Liver (tissue), 9 donors: ENCODE results near the gene VEGFB. TPM values are rescaled to one million over a fixed set of nuclear protein-coding genes. Genes with fewer than 3 reads are reported as not detected.

ENCODE experiments used
- DNase-seq: peaks from one replicate; pipeline ENCODE4 v3.0.0-alpha.2; 2017; ENCODE audit warnings: low spot score
- H3K27ac ChIP-seq, 2 donors: one replicate each; pipeline ENCODE4 v1.7.0; 2013; ENCODE audit warnings: inconsistent platforms in 2 of 2, low read length in 2 of 2, control low read depth in 1 of 2, low read depth in 1 of 2, mild to moderate bottlenecking in 1 of 2
- H3K27me3 ChIP-seq, 4 donors: one replicate each; pipeline versions ENCODE4 v1.6.1 to v1.7.0; 2013; ENCODE audit warnings: low read length in 3 of 4, inconsistent platforms in 1 of 4, mild to moderate bottlenecking in 1 of 4, moderate library complexity in 1 of 4; ENCODE audit not compliant: control insufficient read depth in 4 of 4, insufficient read depth in 4 of 4
- H3K36me3 ChIP-seq, 4 donors: one replicate each; pipeline versions ENCODE4 v1.6.1 to v1.7.0; 2013; ENCODE audit warnings: low read length in 3 of 4, mild to moderate bottlenecking in 3 of 4, low read depth in 1 of 4, moderate library complexity in 1 of 4; ENCODE audit not compliant: control insufficient read depth in 4 of 4, insufficient read depth in 3 of 4
- H3K4me1 ChIP-seq, 4 donors: one replicate each; pipeline versions ENCODE4 v1.6.1 to v1.7.0; 2013; ENCODE audit warnings: low read length in 3 of 4, mild to moderate bottlenecking in 3 of 4, moderate library complexity in 1 of 4; ENCODE audit not compliant: control insufficient read depth in 4 of 4, insufficient read depth in 4 of 4
- H3K4me3 ChIP-seq, 3 donors: one replicate each; pipeline versions ENCODE4 v1.6.1 to v1.7.0; 2013; ENCODE audit warnings: low read length in 3 of 3, control low read depth in 1 of 3, low read depth in 1 of 3, mild to moderate bottlenecking in 1 of 3
- H3K9ac ChIP-seq, 2 donors: one replicate each; pipeline ENCODE4 v1.7.0; 2013; ENCODE audit warnings: low read length in 2 of 2, mild to moderate bottlenecking in 2 of 2, moderate library complexity in 2 of 2, control low read depth in 1 of 2, low read depth in 1 of 2
- H3K9me3 ChIP-seq, 4 donors: one replicate each; pipeline versions ENCODE4 v1.6.1 to v1.7.0; 2013; ENCODE audit warnings: low read length in 3 of 4; ENCODE audit not compliant: control insufficient read depth in 4 of 4
- EGR1 ChIP-seq, 2 donors: IDR thresholded peaks; 2 replicates each; pipeline ENCODE4 v1.6.1; 2016 to 2018; ENCODE audit warnings: antibody characterized with exemption in 2 of 2, low read depth in 2 of 2
- FOXA1 ChIP-seq: IDR thresholded peaks from 2 replicates; pipeline ENCODE4 v1.6.1; 2016; ENCODE audit warnings: antibody characterized with exemption
- FOXA2 ChIP-seq: IDR thresholded peaks from 2 replicates; pipeline ENCODE4 v1.6.1; 2016; ENCODE audit warnings: antibody characterized with exemption
- GABPA ChIP-seq, 2 donors: IDR thresholded peaks in 1 of 2; conservative IDR thresholded peaks in 1 of 2; 2 replicates each; pipeline ENCODE4 v1.6.1; 2016; ENCODE audit warnings: antibody characterized with exemption in 2 of 2, mild to moderate bottlenecking in 1 of 2, moderate library complexity in 1 of 2
- HNF4A ChIP-seq, 2 donors: conservative IDR thresholded peaks; 2 replicates each; pipeline ENCODE4 v1.6.1; 2016; ENCODE audit warnings: antibody characterized with exemption in 2 of 2, mild to moderate bottlenecking in 2 of 2
- HNF4G ChIP-seq: IDR thresholded peaks from 2 replicates; pipeline ENCODE4 v1.6.1; 2016; ENCODE audit warnings: antibody characterized with exemption
- JUND ChIP-seq, 2 donors: IDR thresholded peaks; 2 replicates each; pipeline ENCODE4 v1.6.1; 2016; ENCODE audit warnings: antibody characterized with exemption in 2 of 2
- NR2F2 ChIP-seq: IDR thresholded peaks from 2 replicates; pipeline ENCODE4 v1.6.1; 2016; ENCODE audit warnings: antibody characterized with exemption
- RAD21 ChIP-seq, 2 donors: IDR thresholded peaks; 2 replicates each; pipeline ENCODE4 v1.6.1; 2016; ENCODE audit warnings: antibody characterized with exemption in 2 of 2, mild to moderate bottlenecking in 2 of 2
- SP1 ChIP-seq: IDR thresholded peaks from 2 replicates; pipeline ENCODE4 v1.6.1; 2018; ENCODE audit warnings: antibody characterized with exemption, mild to moderate bottlenecking
- TAF1 ChIP-seq: conservative IDR thresholded peaks from 2 replicates; pipeline ENCODE4 v1.6.1; 2016; ENCODE audit warnings: antibody characterized with exemption, mild to moderate bottlenecking
- YY1 ChIP-seq: IDR thresholded peaks from 2 replicates; pipeline ENCODE4 v1.6.1; 2016; ENCODE audit warnings: antibody characterized with exemption, mild to moderate bottlenecking
- WGBS: extraction: QIAGEN DNeasy Blood & Tissue Kit; methylation state at CpG from one replicate; pipeline ENCODE4 v1.1.7; 2013; 5-methylcytosine and 5-hydroxymethylcytosine counted together
- polyA plus RNA-seq, 2 donors: library from polyadenylated mRNA; stranded (reverse) in 1 of 2; unstranded in 1 of 2; fragments of 200-250 nt in 1 of 2; fragments of >200 nt in 1 of 2; fragmentation: Nextera tagmentation in 1 of 2; extraction: Ambion mirVana in 1 of 2; gene quantifications; one replicate each; pipeline versions ENCODE4 v1.2.1 to v1.2.3, GENCODE V29; 2013 to 2015
- total RNA-seq, 2 donors: library from RNA; depleted of rRNA; stranded (reverse); fragments of >200 nt; gene quantifications; one replicate each; pipeline ENCODE4 v1.2.3, GENCODE V29; 2014
- TF ChIP-seq, protein P1 (sequence below): fragments of 150-350 bp; IDR thresholded peaks from 2 replicates; pipeline ENCODE4 v1.5.1; 2017; ENCODE audit warnings: improper control_type of control experiment, low read depth, low read length; ENCODE audit not compliant: missing input control
- TF ChIP-seq, protein P2 (sequence below): IDR thresholded peaks from 2 replicates; pipeline ENCODE4 v1.6.1; 2016; ENCODE audit warnings: antibody characterized with exemption
- TF ChIP-seq, protein P3 (sequence below): IDR thresholded peaks from 2 replicates; pipeline ENCODE4 v1.6.1; 2016; ENCODE audit warnings: antibody characterized with exemption, mild to moderate bottlenecking
- TF ChIP-seq, protein P4 (sequence below): IDR thresholded peaks from 2 replicates; pipeline ENCODE4 v1.6.1; 2016; ENCODE audit warnings: antibody characterized with exemption
- donor health status: healthy.
- donor health status: healthy.
- donor health status: healthy.
- donor health status: healthy.
- donor health status: healthy.

The VEGFB gene
- total and polyA plus RNA-seq, 4 donors, result 3.6 to 17.3 (median 10.7) TPM

DNA sequence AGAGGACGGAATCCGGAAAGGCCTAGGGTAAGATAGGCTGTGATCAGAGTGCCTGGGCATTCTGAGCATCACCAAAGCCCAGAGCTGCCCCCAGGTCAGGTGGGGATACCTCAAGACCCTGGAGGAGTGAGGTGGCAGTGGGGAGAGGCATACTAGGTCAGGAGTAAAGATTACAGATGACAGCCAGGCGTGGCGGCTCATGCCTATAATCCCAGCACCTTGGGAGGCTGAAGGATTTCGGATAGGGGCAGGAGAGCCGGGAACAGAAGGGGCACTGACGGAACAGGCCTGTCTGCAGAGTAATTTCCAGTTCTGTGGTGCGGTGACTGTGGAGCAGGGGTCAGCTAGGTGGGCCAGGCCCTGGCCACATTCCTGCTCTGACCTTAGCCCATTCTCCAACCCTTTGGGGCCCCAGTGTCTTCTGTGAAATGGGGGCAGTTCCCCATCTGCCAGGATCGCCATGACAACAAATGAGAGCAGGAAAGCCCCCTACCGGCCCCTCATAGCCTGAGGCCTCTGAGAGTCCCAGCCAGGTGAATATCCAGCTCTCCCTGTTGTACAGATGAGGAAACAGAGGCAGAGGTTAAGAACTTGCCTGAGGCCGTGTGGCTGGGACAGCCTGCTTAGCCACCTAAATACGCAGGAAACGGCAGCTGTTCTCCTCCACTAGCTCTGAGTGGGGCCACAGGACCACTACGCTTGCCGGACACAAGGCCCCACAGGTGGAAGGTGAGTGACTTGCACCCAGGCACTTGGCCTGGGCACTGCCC lies 40.8 kb downstream of the VEGFB start:
- Histone ChIP-seq H3K9ac (no peak overlapping the region), H3K9me3 (no peaks in the 10 kb centered on the region), H3K27ac (no peak overlapping the region), H3K4me1 (peaks cover 6 to 23% (median 13%) of the 10 kb centered on the region in 4 donors), H3K4me3 (no peak overlapping the region), H3K27me3 (no peaks in the 10 kb centered on the region), H3K36me3 (peaks cover 0 to 21% (median 7%) of the 10 kb centered on the region in 4 donors)
- 95% methylated on average over 15 of the region's 15 CpGs for WGBS
- no peak for TF ChIP-seq HNF4G
- TF ChIP-seq HNF4A (conservative IDR thresholded peaks at IDR 0.05), result no peak
- TF ChIP-seq TAF1, result no peak
- no peak for TF ChIP-seq SP1
- no peak for TF ChIP-seq FOXA2
- no peak for TF ChIP-seq YY1
- TF ChIP-seq, protein P1, sequence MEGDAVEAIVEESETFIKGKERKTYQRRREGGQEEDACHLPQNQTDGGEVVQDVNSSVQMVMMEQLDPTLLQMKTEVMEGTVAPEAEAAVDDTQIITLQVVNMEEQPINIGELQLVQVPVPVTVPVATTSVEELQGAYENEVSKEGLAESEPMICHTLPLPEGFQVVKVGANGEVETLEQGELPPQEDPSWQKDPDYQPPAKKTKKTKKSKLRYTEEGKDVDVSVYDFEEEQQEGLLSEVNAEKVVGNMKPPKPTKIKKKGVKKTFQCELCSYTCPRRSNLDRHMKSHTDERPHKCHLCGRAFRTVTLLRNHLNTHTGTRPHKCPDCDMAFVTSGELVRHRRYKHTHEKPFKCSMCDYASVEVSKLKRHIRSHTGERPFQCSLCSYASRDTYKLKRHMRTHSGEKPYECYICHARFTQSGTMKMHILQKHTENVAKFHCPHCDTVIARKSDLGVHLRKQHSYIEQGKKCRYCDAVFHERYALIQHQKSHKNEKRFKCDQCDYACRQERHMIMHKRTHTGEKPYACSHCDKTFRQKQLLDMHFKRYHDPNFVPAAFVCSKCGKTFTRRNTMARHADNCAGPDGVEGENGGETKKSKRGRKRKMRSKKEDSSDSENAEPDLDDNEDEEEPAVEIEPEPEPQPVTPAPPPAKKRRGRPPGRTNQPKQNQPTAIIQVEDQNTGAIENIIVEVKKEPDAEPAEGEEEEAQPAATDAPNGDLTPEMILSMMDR, result no peak
- TF ChIP-seq, protein P2, sequence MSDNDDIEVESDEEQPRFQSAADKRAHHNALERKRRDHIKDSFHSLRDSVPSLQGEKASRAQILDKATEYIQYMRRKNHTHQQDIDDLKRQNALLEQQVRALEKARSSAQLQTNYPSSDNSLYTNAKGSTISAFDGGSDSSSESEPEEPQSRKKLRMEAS, result no peak
- no peak for TF ChIP-seq GABPA (IDR thresholded peaks at IDR 0.05 in 1 of 2, conservative IDR thresholded peaks at IDR 0.05 in 1 of 2)
- no peak for TF ChIP-seq JUND (IDR thresholded peaks at IDR 0.05)
- no peak for TF ChIP-seq NR2F2
- no peak for DNase-seq

DNA sequence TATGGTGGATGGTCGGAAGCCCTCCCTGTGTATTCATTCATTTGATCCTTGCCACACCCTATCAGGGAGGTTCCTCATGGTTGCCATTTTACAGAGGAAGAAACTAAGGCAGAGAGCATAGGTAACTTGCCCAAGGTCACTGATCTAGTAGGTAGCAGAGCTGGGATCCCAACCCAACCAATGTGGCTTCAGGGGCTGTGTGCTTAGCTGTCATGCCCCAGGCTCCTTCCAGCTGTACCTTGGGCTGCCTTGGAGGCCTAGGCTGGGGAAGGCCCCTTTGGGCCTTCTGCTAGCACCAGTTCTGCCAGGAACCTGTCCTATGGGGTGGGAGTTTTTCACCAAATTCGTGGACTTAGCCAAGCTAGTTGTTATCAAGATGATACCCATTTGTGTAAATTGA lies 41.5 kb downstream of the VEGFB start:
- H3K9ac ChIP-seq, result no peak overlapping the region
- no peak overlapping the region for H3K27ac ChIP-seq
- WGBS, result 88% methylated on average over 2 of the region's 2 CpGs
- DNase-seq, result no peak
- H3K4me3 ChIP-seq, result no peak overlapping the region
- peaks cover 6 to 23% (median 13%) of the 10 kb centered on the region in 4 donors for H3K4me1 ChIP-seq
- H3K27me3 ChIP-seq, result no peaks in the 10 kb centered on the region
- H3K9me3 ChIP-seq, result no peaks in the 10 kb centered on the region
- no peak for TF ChIP-seq HNF4A (conservative IDR thresholded peaks at IDR 0.05)
- no peak for TF ChIP-seq FOXA2
- no peak for TF ChIP-seq FOXA1
- TF ChIP-seq HNF4G, result no peak
- TF ChIP-seq, protein P3, sequence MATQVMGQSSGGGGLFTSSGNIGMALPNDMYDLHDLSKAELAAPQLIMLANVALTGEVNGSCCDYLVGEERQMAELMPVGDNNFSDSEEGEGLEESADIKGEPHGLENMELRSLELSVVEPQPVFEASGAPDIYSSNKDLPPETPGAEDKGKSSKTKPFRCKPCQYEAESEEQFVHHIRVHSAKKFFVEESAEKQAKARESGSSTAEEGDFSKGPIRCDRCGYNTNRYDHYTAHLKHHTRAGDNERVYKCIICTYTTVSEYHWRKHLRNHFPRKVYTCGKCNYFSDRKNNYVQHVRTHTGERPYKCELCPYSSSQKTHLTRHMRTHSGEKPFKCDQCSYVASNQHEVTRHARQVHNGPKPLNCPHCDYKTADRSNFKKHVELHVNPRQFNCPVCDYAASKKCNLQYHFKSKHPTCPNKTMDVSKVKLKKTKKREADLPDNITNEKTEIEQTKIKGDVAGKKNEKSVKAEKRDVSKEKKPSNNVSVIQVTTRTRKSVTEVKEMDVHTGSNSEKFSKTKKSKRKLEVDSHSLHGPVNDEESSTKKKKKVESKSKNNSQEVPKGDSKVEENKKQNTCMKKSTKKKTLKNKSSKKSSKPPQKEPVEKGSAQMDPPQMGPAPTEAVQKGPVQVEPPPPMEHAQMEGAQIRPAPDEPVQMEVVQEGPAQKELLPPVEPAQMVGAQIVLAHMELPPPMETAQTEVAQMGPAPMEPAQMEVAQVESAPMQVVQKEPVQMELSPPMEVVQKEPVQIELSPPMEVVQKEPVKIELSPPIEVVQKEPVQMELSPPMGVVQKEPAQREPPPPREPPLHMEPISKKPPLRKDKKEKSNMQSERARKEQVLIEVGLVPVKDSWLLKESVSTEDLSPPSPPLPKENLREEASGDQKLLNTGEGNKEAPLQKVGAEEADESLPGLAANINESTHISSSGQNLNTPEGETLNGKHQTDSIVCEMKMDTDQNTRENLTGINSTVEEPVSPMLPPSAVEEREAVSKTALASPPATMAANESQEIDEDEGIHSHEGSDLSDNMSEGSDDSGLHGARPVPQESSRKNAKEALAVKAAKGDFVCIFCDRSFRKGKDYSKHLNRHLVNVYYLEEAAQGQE, result no peak
- TF ChIP-seq, protein P4, sequence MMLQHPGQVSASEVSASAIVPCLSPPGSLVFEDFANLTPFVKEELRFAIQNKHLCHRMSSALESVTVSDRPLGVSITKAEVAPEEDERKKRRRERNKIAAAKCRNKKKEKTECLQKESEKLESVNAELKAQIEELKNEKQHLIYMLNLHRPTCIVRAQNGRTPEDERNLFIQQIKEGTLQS, result no peak
- no peak for TF ChIP-seq NR2F2
- no peak for TF ChIP-seq EGR1 (IDR thresholded peaks at IDR 0.05; ENCODE audit: low read depth in 2 of 2)
- no peak for TF ChIP-seq JUND (IDR thresholded peaks at IDR 0.05)
- TF ChIP-seq RAD21 (IDR thresholded peaks at IDR 0.05), result no peak
- TF ChIP-seq, protein P1, result no peak
- H3K36me3 ChIP-seq, result peaks cover 0 to 21% (median 7%) of the 10 kb centered on the region in 4 donors
